Mammary epithelial cell (primary cell): Measurements from ENCODE around the gene COL8A2.

Experiments
- EZH2 ChIP-seq: IDR thresholded peaks from 2 replicates; pipeline ENCODE4 v1.6.1; 2012; ENCODE audit warnings: low read length, inconsistent platforms, borderline replicate concordance
- TF ChIP-seq, protein P1 (sequence below), 2 donors: IDR thresholded peaks in 1 of 2; conservative IDR thresholded peaks in 1 of 2; 2 replicates each; pipeline ENCODE4 v1.5.1; 2011 to 2012; ENCODE audit warnings: inconsistent platforms in 2 of 2, low read length in 2 of 2, mild to moderate bottlenecking in 2 of 2, control low read depth in 1 of 2, low read depth in 1 of 2; ENCODE audit not compliant: insufficient read depth in 1 of 2; ENCODE audit errors: extremely low read depth in 1 of 2

DNA sequence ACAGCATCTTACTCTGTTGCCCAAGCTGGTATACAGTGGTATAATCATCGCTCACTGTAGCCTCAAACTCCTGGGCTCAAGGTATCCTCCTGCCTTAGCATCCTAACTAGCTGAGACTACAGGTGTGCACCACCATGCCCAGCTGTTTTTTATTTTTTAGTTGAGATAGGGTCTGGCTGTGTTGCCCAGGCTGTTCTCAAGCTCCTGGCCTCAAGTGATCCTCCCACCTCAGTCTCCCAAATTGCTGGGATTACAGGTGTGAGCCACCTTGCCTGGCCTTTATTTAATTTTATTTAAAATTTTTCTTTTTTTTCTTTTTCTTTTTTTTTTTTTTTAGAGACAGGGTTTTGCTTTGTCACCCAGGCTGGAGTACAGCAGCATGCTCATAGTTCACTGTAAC lies 40.1 kb upstream of the COL8A2 start:
- TF ChIP-seq, protein P1, sequence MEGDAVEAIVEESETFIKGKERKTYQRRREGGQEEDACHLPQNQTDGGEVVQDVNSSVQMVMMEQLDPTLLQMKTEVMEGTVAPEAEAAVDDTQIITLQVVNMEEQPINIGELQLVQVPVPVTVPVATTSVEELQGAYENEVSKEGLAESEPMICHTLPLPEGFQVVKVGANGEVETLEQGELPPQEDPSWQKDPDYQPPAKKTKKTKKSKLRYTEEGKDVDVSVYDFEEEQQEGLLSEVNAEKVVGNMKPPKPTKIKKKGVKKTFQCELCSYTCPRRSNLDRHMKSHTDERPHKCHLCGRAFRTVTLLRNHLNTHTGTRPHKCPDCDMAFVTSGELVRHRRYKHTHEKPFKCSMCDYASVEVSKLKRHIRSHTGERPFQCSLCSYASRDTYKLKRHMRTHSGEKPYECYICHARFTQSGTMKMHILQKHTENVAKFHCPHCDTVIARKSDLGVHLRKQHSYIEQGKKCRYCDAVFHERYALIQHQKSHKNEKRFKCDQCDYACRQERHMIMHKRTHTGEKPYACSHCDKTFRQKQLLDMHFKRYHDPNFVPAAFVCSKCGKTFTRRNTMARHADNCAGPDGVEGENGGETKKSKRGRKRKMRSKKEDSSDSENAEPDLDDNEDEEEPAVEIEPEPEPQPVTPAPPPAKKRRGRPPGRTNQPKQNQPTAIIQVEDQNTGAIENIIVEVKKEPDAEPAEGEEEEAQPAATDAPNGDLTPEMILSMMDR (conservative IDR thresholded peaks at IDR 0.05 in 1 of 2, IDR thresholded peaks at IDR 0.05 in 1 of 2; ENCODE audit: extremely low read depth in 1 of 2, insufficient read depth in 1 of 2, low read depth in 1 of 2, low read length in 2 of 2) = no peak
- TF ChIP-seq EZH2 = no peak
